Measurements from ENCODE around the gene YJEFN3. TPM values are rescaled to one million over a fixed set of nuclear protein-coding genes. Genes with fewer than 3 reads are reported as not detected.
A peak's percentile ranks its signal among the peaks of the same experiment; 100 is the strongest.

The YJEFN3 gene
- total RNA-seq, 1 experiment from 2014 or later = 11.9 TPM

- ChIA-PET POLR2A (interaction anchor here (0.5 to 2.4 kb wide), 11 partner anchors 16 to 137 kb away, joined by 3 to 10 read pairs (median 4); partner anchors contain the start of genes NDUFA13 and TSSK6), CTCF (interaction anchor here (0.6 to 8.1 kb wide), 52 partner anchors 10 to 744 kb away, joined by 3 to 107 read pairs (median 5); partner anchors contain the start of genes ATP13A1, GMIP, LPAR2 and NDUFA13)
- H3K27me3 Mint-ChIP-seq (ENCODE audit: insufficient read depth, unreplicated experiment) = no peaks in the 10 kb centered on the region
- DNase-seq (ENCODE audit: unreplicated experiment) = peak; percentile 80
- peaks cover 30% of the 10 kb centered on the region for H3K36me3 Mint-ChIP-seq (ENCODE audit: insufficient read depth, unreplicated experiment)
- no peak overlapping the region for H3K27ac Mint-ChIP-seq (ENCODE audit: low read depth, unreplicated experiment)
- intact Hi-C loops (cut with micrococcal nuclease) = loop anchor here (1.0 to 5.0 kb wide), 2 partner anchors 112 to 425 kb away; no protein-coding TSS in a partner anchor
- peak; percentile 89 for TF ChIP-seq CTCF (IDR thresholded peaks at IDR 0.05; ENCODE audit: unreplicated experiment)
- H3K4me3 Mint-ChIP-seq (ENCODE audit: unreplicated experiment) = no peak overlapping the region
- no peaks in the 10 kb centered on the region for H3K9me3 Mint-ChIP-seq (ENCODE audit: unreplicated experiment)
- peaks cover 11% of the 10 kb centered on the region for H3K4me1 Mint-ChIP-seq (ENCODE audit: insufficient read depth, unreplicated experiment)
- BruUV-seq (replicated peaks) = TSS peak; percentile 10
Measured at GRCh38 chr19:19531951-19532805, 3.5 kb downstream of the YJEFN3 start.

- no peaks in the 10 kb centered on the region for H3K9me3 Mint-ChIP-seq (ENCODE audit: unreplicated experiment)
- H3K27me3 Mint-ChIP-seq (ENCODE audit: insufficient read depth, unreplicated experiment) = no peaks in the 10 kb centered on the region
- H3K36me3 Mint-ChIP-seq (ENCODE audit: insufficient read depth, unreplicated experiment) = peaks cover 26% of the 10 kb centered on the region
- intact Hi-C loops (cut with micrococcal nuclease) = loop anchor here (1.0 to 5.0 kb wide), 2 partner anchors 111 to 424 kb away; no protein-coding TSS in a partner anchor
- no peak overlapping the region for H3K27ac Mint-ChIP-seq (ENCODE audit: low read depth, unreplicated experiment)
- no peak for DNase-seq (ENCODE audit: unreplicated experiment)
- BruUV-seq (replicated peaks) = no TSS peak
- POLR2A ChIA-PET = interaction anchor here (0.6 to 2.4 kb wide), 9 partner anchors 17 to 431 kb away, joined by 3 to 10 read pairs (median 3); partner anchors contain the start of genes NDUFA13 and TSSK6
- no peak overlapping the region for H3K4me3 Mint-ChIP-seq (ENCODE audit: unreplicated experiment)
- CTCF ChIA-PET = interaction anchor here (0.6 to 8.1 kb wide), 44 partner anchors 11 to 743 kb away, joined by 3 to 107 read pairs (median 6); partner anchors contain the start of genes ATP13A1, GMIP, LPAR2 and NDUFA13
- peaks cover 11% of the 10 kb centered on the region for H3K4me1 Mint-ChIP-seq (ENCODE audit: insufficient read depth, unreplicated experiment)
- TF ChIP-seq CTCF (IDR thresholded peaks at IDR 0.05; ENCODE audit: unreplicated experiment) = no peak
Measured at GRCh38 chr19:19532806-19533701, 4.3 kb downstream of the YJEFN3 start.

- Mint-ChIP-seq H3K27ac (ENCODE audit: low read depth, unreplicated experiment) (no peak overlapping the region), H3K27me3 (ENCODE audit: insufficient read depth, unreplicated experiment) (no peaks in the 10 kb centered on the region), H3K4me3 (ENCODE audit: unreplicated experiment) (no peak overlapping the region), H3K4me1 (ENCODE audit: insufficient read depth, unreplicated experiment) (peaks cover 11% of the 10 kb centered on the region), H3K36me3 (ENCODE audit: insufficient read depth, unreplicated experiment) (peaks cover 19% of the 10 kb centered on the region), H3K9me3 (ENCODE audit: unreplicated experiment) (no peaks in the 10 kb centered on the region)
- intact Hi-C loops (cut with micrococcal nuclease) = loop anchor here (5.0 kb wide), 1 partner anchor 423 kb away; no protein-coding TSS in a partner anchor
- CTCF ChIA-PET = interaction anchor here (1.7 to 8.1 kb wide), 3 partner anchors 70 to 116 kb away, joined by 4 to 107 read pairs (median 55); partner anchors contain the start of gene GMIP
- no peak for TF ChIP-seq CTCF (IDR thresholded peaks at IDR 0.05; ENCODE audit: unreplicated experiment)
- DNase-seq (ENCODE audit: unreplicated experiment) = no peak
- POLR2A ChIA-PET = interaction anchor here (0.6 kb wide), 1 partner anchor 431 kb away, joined by 3 read pairs; no protein-coding TSS in a partner anchor
- TSS peak; percentile 11 for BruUV-seq (replicated peaks)
Measured at GRCh38 chr19:19533841-19534240, 5.1 kb downstream of the YJEFN3 start.

Data from MCF 10A (cell line).